Hippocampal formation (tissue), 2 donors: ENCODE results near the gene FAM50A.
A peak's percentile ranks its signal among the peaks of the same experiment; 100 is the strongest.

Experiments used
- DNase-seq, 2 donors: peaks; one replicate each; lab custom pipeline; 2025; lab: John Stamatoyannopoulos, UW

FAM50A gene

DNA sequence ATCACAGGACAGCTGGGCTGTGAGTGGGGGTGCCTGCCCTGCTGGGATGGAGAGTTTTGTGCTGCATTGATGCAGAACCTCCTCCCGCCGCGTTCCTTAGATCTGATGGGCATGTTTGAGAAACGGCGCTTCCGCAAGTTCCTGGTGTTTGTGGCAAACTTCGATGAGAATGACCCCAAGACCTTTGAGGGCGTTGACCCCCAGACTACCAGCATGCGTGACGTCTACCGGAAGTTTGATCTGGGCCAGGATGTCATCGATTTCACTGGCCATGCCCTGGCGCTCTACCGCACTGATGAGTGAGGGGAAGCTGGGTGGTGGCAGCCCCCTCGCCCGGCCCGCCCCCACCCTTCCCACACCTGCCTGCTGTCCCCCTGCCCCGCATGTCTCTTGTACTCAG is 4.1 kb upstream of the FAM50A start:
- DNase-seq, result no peak

DNA sequence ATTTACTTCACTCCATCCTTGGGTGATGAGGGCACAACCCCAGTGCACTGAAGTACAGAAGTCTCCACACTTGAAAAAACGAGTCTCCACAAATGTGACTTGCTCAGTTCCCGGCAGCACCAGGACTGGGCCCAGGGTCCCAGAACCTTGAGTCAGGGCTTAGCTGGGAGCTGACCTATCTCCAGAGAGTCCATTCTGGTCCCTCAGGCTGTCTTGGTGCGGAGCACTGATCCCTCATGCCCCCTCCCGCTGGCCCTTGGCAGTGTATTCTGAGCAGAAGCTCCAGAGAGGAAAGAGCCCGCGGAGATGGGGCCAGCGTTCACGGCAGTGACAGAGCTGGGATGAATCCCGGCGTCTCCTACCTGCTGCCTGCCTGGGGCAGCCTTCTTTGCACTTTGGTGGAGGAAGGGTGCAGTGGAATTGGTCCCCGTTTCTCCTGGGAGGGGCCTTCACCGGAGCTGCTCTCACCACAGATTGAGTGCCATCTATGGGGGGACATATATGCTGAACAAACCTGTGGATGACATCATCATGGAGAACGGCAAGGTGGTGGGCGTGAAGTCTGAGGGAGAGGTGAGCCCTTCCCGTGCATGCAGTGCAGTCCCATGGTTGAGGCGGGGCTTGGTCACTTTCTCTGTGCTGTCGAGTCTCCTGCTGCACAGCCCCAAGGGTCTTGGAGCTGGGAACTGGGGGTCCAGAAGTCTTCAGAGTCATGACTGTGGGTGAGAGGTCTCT is 3.2 kb upstream of the FAM50A start:
- DNase-seq, result no peak

GRCh38 chrX:154441564-154441963 is 2.4 kb upstream of the FAM50A start:
- no peak for DNase-seq

DNA sequence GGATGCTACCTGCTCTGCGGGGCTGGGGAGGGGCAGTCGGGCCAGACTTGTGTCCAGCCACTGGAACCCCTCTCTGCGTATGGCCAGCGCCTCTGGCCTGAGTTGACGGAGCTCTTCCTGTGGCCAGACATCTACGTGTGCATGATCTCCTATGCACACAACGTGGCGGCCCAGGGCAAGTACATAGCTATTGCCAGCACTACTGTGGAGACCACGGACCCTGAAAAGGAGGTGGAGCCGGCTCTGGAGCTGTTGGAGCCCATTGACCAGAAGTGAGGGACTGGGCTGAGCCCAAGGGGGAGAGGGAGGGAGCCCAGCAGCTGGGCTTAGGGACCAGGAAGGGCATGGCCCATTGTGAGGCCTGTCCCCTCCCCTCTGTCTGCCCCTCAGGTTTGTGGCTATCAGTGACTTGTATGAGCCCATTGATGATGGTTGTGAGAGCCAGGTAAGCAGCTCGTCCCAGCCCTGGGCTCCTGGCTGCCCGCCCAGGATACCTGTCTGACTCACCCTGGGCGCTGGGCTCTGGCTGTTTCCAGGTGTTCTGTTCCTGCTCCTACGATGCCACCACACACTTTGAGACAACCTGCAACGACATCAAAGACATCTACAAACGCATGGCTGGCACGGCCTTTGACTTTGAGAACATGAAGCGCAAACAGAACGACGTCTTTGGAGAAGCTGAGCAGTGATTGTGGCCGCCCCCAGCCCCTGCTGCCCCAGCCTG is 1.8 kb upstream of the FAM50A start:
- DNase-seq, result no peak

DNA sequence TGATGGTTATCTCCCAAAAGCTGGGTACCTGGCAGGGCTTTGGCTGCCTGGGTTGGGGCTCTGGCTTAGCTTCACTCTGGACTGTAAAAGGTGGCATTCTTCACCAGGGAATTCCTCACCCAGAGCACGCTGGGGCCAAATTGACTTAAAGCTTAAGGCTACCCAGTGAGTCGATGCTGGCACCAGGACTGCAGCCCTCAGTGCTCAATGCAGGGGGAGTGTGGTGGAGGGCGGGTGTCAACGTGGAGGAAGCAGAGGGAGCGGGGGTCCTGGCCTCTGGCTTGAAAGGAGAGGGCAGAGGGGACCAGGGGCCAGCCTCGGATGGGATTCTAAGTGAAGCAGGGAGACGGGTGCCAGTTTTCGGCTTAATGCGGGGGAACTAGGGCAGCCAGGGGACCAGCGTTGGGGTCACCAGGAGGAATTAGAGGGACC is 446 bp upstream of the FAM50A start:
- no peak for DNase-seq

DNA sequence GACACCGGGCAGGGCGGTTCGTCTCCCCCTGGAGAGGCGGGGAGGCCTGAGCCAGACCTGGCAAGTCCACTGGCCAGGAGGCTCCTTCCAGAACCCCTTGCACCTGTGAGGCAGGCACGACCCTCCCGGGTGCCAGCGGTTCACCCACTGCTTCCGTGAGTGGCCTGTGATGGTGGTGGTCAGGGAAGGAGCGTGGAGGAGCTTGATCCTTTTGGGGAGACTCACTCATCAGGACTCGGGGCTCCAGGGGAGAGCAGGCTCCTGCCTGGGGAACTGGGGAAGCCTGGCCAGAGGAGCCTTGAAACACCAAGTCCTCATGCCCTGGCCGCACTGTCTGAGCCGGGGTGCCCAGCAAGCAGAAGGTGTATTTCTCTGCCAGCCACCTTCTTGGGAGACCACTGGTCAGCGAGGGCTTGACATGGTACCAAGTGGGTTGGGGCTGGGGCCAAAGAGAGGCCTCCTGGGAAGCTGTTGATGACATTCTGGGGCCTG is 860 bp downstream of the FAM50A start:
- no peak for DNase-seq

- DNase-seq, result no peak
These were observed 1.8 kb downstream of the FAM50A start for GRCh38 chrX:154445776-154446175.

DNA sequence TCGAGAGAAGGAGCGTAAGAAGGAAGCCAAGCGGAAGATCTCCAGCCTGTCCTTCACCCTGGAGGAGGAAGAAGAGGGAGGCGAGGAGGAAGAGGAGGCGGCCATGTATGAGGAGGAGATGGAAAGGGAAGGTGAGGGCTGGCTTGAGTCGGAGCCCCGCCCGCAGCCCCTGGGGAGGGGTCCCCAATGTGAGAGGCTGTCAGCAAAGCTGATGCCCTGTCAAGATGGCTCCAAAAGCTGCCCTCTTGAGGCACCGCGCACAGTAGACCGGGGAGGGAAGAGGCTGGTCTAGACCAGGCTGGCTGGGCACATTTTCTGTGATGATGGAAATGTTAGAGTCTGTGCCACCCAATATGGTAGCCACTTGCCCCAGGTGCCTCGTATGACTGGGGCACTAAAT is 2.5 kb downstream of the FAM50A start:
- DNase-seq, result no peak

- no peak for DNase-seq
These were observed 4.5 kb downstream of the FAM50A start for GRCh38 chrX:154448484-154448883.

DNA sequence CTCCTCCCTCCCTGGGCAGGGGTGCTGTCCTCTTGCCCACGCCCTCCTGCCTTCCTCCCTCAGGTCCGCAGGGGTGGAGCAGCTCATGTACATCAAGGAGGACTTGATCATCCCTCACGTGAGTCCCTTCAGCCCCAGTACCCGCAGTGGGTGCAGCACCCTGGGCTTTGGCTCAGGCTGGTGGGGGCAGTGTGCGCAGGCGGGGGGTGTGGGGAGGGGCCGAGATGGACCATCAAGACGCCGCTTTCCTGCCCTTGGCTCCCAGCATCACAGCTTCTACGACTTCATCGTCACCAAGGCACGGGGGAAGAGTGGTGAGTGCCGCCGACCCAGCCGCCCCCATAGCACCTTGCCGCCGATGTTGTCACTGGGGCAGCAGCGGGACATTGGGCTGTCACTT is 5.7 kb downstream of the FAM50A start:
- no peak for DNase-seq

DNA sequence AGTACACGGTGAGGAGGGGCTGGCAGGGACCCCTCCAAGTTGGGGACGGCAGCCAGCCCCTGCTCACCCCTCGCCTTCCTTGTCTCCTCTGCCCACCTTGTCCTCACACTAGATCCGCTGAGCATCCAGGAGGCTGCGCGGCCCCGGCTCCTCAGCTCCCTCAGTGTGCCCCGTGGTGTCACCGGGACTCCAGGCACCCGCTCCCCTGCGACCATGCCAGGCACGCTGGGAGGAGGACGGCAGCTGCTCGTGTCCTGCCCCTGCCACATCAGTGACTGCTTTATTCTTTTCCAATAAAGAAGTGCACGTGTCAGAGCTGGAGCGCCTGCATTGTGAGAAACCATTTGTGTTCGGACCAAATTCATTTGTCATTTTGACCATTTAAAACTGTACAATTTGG is 6.4 kb downstream of the FAM50A start:
- no peak for DNase-seq

GRCh38 chrX:154452823-154453222 is 8.9 kb downstream of the FAM50A start:
- peak in 1 of 2 donors; percentile 21 for DNase-seq

GRCh38 chrX:154457491-154458115 is 13.7 kb downstream of the FAM50A start:
- DNase-seq, result no peak

DNA sequence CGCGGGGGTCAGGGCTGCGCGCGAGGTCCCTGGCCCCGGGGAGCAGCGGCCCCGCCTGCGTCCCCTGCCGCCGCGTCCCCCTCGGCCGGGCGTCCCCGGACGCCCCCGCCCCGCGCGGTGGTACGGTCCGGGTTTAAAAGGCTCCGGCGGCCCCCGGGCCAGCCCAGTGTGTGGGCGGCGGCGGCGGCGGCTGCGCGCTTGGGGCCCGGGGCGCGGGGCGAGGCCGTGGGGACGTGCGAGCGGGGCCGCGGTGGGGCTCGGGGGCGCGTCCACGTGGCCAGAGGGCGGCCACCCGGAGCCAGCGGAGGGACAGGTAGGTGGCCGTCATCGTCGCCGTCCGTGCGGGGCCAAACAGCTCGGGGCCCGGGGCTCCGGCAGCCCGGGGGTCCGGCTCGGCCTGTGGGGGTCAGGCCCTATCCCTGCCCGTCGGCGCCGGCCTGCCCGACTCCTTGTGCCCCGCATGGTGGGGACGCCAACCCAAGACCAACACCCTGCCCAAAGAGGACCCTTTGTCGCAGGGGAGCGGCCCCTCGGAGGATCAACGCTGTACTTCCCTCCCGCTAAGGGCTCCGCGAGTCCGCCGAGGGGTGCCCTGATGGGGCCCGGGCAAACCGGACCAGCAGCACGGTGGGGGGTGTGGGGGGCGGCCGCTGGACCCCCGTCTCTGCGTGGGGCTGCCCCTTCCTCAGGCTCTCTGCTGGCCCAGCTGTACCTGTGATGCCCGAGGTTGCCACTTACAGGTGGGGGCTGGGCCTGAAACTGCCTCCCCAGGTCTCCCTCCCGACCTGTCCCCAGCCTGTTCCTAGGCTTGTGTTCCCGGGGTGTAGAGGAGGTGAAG is 14.4 kb downstream of the FAM50A start, which contains the start of gene PLXNA3:
Gene PLXNA3, plus strand, starts transcription at position 166 of the 838 bp plus-strand sequence. CDS start 1,903 bp downstream, outside the sequence.
- DNase-seq, result peak in 1 of 2 donors; percentile 34

GRCh38 chrX:154458954-154459778 is 15.2 kb downstream of the FAM50A start:
- no peak for DNase-seq

GRCh38 chrX:154459832-154460231 is 15.9 kb downstream of the FAM50A start:
- DNase-seq, result no peak

DNA sequence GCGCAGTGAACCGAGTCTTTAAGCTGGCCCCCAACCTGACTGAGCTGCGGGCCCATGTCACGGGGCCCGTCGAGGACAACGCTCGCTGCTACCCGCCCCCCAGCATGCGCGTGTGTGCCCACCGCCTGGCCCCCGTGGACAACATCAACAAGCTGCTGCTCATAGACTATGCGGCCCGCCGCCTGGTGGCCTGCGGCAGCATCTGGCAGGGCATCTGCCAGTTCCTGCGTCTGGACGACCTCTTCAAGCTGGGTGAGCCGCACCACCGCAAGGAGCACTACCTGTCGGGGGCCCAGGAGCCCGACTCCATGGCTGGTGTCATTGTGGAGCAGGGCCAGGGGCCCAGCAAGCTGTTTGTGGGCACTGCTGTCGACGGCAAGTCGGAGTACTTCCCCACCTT is 16.4 kb downstream of the FAM50A start:
- DNase-seq, result no peak

- DNase-seq, result peak in 1 of 2 donors; percentile 21
These were observed 18.5 kb downstream of the FAM50A start for GRCh38 chrX:154462396-154462795.

DNA sequence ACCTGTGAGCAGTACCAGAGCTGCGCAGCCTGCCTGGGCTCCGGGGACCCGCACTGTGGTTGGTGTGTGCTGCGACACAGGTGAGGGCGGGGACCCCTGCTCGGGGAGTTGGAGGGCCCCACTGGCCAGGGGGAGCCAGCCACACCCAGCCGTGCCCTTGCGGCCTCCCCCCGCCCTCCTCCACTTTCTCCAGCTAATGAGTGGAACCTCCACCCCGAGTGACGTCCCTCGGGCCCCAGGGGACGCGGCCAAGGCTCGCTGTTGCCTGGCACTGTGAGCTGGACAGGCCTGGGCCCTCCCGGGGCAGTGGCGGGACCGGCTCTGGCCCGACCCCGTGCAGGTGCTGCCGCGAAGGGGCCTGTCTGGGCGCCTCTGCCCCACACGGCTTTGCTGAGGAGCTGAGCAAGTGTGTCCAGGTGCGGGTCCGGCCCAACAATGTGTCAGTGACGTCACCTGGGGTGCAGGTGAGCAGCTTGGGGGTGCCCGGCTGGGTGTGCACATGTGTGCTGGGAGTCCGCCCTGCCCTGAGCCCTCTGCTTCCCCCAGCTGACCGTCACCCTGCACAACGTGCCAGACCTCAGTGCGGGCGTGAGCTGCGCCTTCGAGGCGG is 19.8 kb downstream of the FAM50A start:
- no peak for DNase-seq

GRCh38 chrX:154464806-154465365 is 20.9 kb downstream of the FAM50A start:
- DNase-seq, result no peak
